ENCODE measurements around the gene RPRML. TPM values are rescaled to one million over a fixed set of nuclear protein-coding genes. Genes with fewer than 3 reads are reported as not detected.
"Not testable (repeated sequence)": the region's sequence is repeated elsewhere in the genome, so short reads cannot be mapped to it uniquely, and the experiment has no call there.

Gene RPRML
- total RNA-seq, 2 experiments from 2014 or later, result not detected

- H3K9me3 Mint-ChIP-seq; CTCF ChIA-PET; H3K4me1 Mint-ChIP-seq (ENCODE audit: low read depth); H3K27ac Mint-ChIP-seq; H3K27me3 Mint-ChIP-seq (ENCODE audit: low read depth); H3K4me3 Mint-ChIP-seq; H3K36me3 Mint-ChIP-seq (ENCODE audit: low read depth); DNase-seq; intact Hi-C loops (cut with micrococcal nuclease): not testable (repeated sequence)
These were observed 8.9 kb upstream of the RPRML start for GRCh38 chr17:46987927-46988326.

GRCh38 chr17:46986366-46986765 lies 7.3 kb upstream of the RPRML start:
- H3K27ac Mint-ChIP-seq, result no peak overlapping the region
- H3K36me3 Mint-ChIP-seq (ENCODE audit: low read depth), result no peaks in the 10 kb centered on the region
- no peak for DNase-seq
- intact Hi-C loops (cut with micrococcal nuclease), result no loop called here
- H3K9me3 Mint-ChIP-seq, result no peaks in the 10 kb centered on the region
- peaks cover under 1% of the 10 kb centered on the region for H3K27me3 Mint-ChIP-seq (ENCODE audit: low read depth)
- CTCF ChIA-PET, result interaction anchor here (0.5 kb wide), 1 partner anchor 263 kb away, joined by 3 read pairs; no protein-coding TSS in a partner anchor
- no peak overlapping the region for H3K4me3 Mint-ChIP-seq
- H3K4me1 Mint-ChIP-seq (ENCODE audit: low read depth), result no peaks in the 10 kb centered on the region

- Mint-ChIP-seq H3K36me3 (ENCODE audit: low read depth) (no peaks in the 10 kb centered on the region), H3K9me3 (no peaks in the 10 kb centered on the region), H3K27me3 (ENCODE audit: low read depth) (peaks cover 12% of the 10 kb centered on the region), H3K27ac (no peak overlapping the region), H3K4me3 (no peak overlapping the region), H3K4me1 (ENCODE audit: low read depth) (no peaks in the 10 kb centered on the region)
- CTCF ChIA-PET, result interaction anchor here (0.7 kb wide), 1 partner anchor 16 kb away, joined by 4 read pairs; no protein-coding TSS in a partner anchor
- no peak for DNase-seq
- intact Hi-C loops (cut with micrococcal nuclease), result no loop called here
These were observed 5.8 kb upstream of the RPRML start for GRCh38 chr17:46984892-46985291.

GRCh38 chr17:46984341-46984740 lies 5.3 kb upstream of the RPRML start:
- Mint-ChIP-seq H3K27me3 (ENCODE audit: low read depth) (peaks cover 14% of the 10 kb centered on the region), H3K4me1 (ENCODE audit: low read depth) (peaks cover 2% of the 10 kb centered on the region), H3K36me3 (ENCODE audit: low read depth) (no peaks in the 10 kb centered on the region), H3K4me3 (no peak overlapping the region), H3K9me3 (no peaks in the 10 kb centered on the region), H3K27ac (no peak overlapping the region)
- intact Hi-C loops (cut with micrococcal nuclease), result no loop called here
- CTCF ChIA-PET, result no interaction called here
- no peak for DNase-seq

- Mint-ChIP-seq H3K4me3 (no peak overlapping the region), H3K27me3 (ENCODE audit: low read depth) (peaks cover 14% of the 10 kb centered on the region), H3K4me1 (ENCODE audit: low read depth) (peaks cover 2% of the 10 kb centered on the region), H3K27ac (no peak overlapping the region), H3K9me3 (no peaks in the 10 kb centered on the region), H3K36me3 (ENCODE audit: low read depth) (no peaks in the 10 kb centered on the region)
- CTCF ChIA-PET, result no interaction called here
- intact Hi-C loops (cut with micrococcal nuclease), result no loop called here
- DNase-seq, result no peak
These were observed 4.7 kb upstream of the RPRML start for GRCh38 chr17:46983782-46984181.

- no peak for DNase-seq
- Mint-ChIP-seq H3K9me3 (no peaks in the 10 kb centered on the region), H3K27me3 (ENCODE audit: low read depth) (peaks cover 21% of the 10 kb centered on the region), H3K27ac (no peak overlapping the region), H3K4me1 (ENCODE audit: low read depth) (peaks cover 9% of the 10 kb centered on the region), H3K36me3 (ENCODE audit: low read depth) (no peaks in the 10 kb centered on the region), H3K4me3 (no peak overlapping the region)
- intact Hi-C loops (cut with micrococcal nuclease), result no loop called here
- CTCF ChIA-PET, result no interaction called here
These were observed 3.5 kb upstream of the RPRML start for GRCh38 chr17:46982577-46982976.

GRCh38 chr17:46978489-46979146 lies 435 bp downstream of the RPRML start:
- intact Hi-C loops (cut with micrococcal nuclease), result no loop called here
- CTCF ChIA-PET, result interaction anchor here (0.6 to 1.0 kb wide), 2 partner anchors 23 to 151 kb away, joined by 3 to 4 read pairs; no protein-coding TSS in a partner anchor
- H3K9me3 Mint-ChIP-seq, result no peaks in the 10 kb centered on the region

GRCh38 chr17:46977750-46978488 lies 1.1 kb downstream of the RPRML start:
- H3K27ac Mint-ChIP-seq, result no peak overlapping the region
- H3K36me3 Mint-ChIP-seq (ENCODE audit: low read depth), result no peaks in the 10 kb centered on the region
- CTCF ChIA-PET, result interaction anchor here (0.6 to 1.0 kb wide), 3 partner anchors 24 to 150 kb away, joined by 3 to 4 read pairs (median 3); no protein-coding TSS in a partner anchor
- H3K4me3 Mint-ChIP-seq, result peak overlapping the region; percentile 59
- H3K4me1 Mint-ChIP-seq (ENCODE audit: low read depth), result peaks cover 9% of the 10 kb centered on the region
- no peaks in the 10 kb centered on the region for H3K9me3 Mint-ChIP-seq
- H3K27me3 Mint-ChIP-seq (ENCODE audit: low read depth), result peaks cover 36% of the 10 kb centered on the region
- no peak for DNase-seq
- intact Hi-C loops (cut with micrococcal nuclease), result no loop called here

More at GRCh38 chr17:46978489-46979146, 435 bp downstream of the RPRML start:
- Mint-ChIP-seq H3K4me3 (peak overlapping the region; percentile 63), H3K27ac (no peak overlapping the region), H3K27me3 (ENCODE audit: low read depth) (peaks cover 36% of the 10 kb centered on the region), H3K36me3 (ENCODE audit: low read depth) (no peaks in the 10 kb centered on the region), H3K4me1 (ENCODE audit: low read depth) (peaks cover 9% of the 10 kb centered on the region)
- DNase-seq, result no peak

- no peaks in the 10 kb centered on the region for H3K36me3 Mint-ChIP-seq (ENCODE audit: low read depth)
- H3K27me3 Mint-ChIP-seq (ENCODE audit: low read depth), result peaks cover 36% of the 10 kb centered on the region
- no peaks in the 10 kb centered on the region for H3K9me3 Mint-ChIP-seq
- H3K4me3 Mint-ChIP-seq, result no peak overlapping the region
- peaks cover 9% of the 10 kb centered on the region for H3K4me1 Mint-ChIP-seq (ENCODE audit: low read depth)
- CTCF ChIA-PET, result interaction anchor here (0.9 to 1.0 kb wide), 2 partner anchors 24 to 35 kb away, joined by 3 read pairs; no protein-coding TSS in a partner anchor
- intact Hi-C loops (cut with micrococcal nuclease), result no loop called here
- peak; percentile 11 for DNase-seq
- no peak overlapping the region for H3K27ac Mint-ChIP-seq
These were observed 1.7 kb downstream of the RPRML start for GRCh38 chr17:46977348-46977747.

GRCh38 chr17:46976626-46977270 lies 2.3 kb downstream of the RPRML start:
- no peak for DNase-seq
- CTCF ChIA-PET, result no interaction called here
- Mint-ChIP-seq H3K27me3 (ENCODE audit: low read depth) (peaks cover 36% of the 10 kb centered on the region), H3K9me3 (no peaks in the 10 kb centered on the region), H3K4me3 (no peak overlapping the region), H3K27ac (no peak overlapping the region), H3K4me1 (ENCODE audit: low read depth) (peaks cover 9% of the 10 kb centered on the region), H3K36me3 (ENCODE audit: low read depth) (no peaks in the 10 kb centered on the region)
- intact Hi-C loops (cut with micrococcal nuclease), result no loop called here

- no peaks in the 10 kb centered on the region for H3K9me3 Mint-ChIP-seq
- CTCF ChIA-PET, result no interaction called here
- H3K4me3 Mint-ChIP-seq, result no peak overlapping the region
- H3K27ac Mint-ChIP-seq, result no peak overlapping the region
- H3K36me3 Mint-ChIP-seq (ENCODE audit: low read depth), result no peaks in the 10 kb centered on the region
- no peak for DNase-seq
- peaks cover 9% of the 10 kb centered on the region for H3K4me1 Mint-ChIP-seq (ENCODE audit: low read depth)
- peaks cover 28% of the 10 kb centered on the region for H3K27me3 Mint-ChIP-seq (ENCODE audit: low read depth)
- intact Hi-C loops (cut with micrococcal nuclease), result no loop called here
These were observed 3.8 kb downstream of the RPRML start for GRCh38 chr17:46975287-46975686.

GRCh38 chr17:46974086-46974485 lies 5.0 kb downstream of the RPRML start:
- H3K9me3 Mint-ChIP-seq, result no peaks in the 10 kb centered on the region
- peaks cover 22% of the 10 kb centered on the region for H3K27me3 Mint-ChIP-seq (ENCODE audit: low read depth)
- CTCF ChIA-PET, result interaction anchor here (1.4 kb wide), 1 partner anchor 32 kb away, joined by 4 read pairs; no protein-coding TSS in a partner anchor
- no peak overlapping the region for H3K27ac Mint-ChIP-seq
- peaks cover 7% of the 10 kb centered on the region for H3K4me1 Mint-ChIP-seq (ENCODE audit: low read depth)
- no peak for DNase-seq
- H3K36me3 Mint-ChIP-seq (ENCODE audit: low read depth), result no peaks in the 10 kb centered on the region
- H3K4me3 Mint-ChIP-seq, result no peak overlapping the region
- intact Hi-C loops (cut with micrococcal nuclease), result no loop called here

All from activated naive CD4-positive, alpha-beta T cell treated with anti-CD3 and anti-CD28 coated beads for 36 hours (primary cell).